GM10266 (cell line): ENCODE results near the gene PRKAA1.
"Not testable (repeated sequence)": the region's sequence is repeated elsewhere in the genome, so short reads cannot be mapped to it uniquely, and the experiment has no call there.

Source experiments
- DNase-seq: peaks from one replicate; pipeline ENCODE4 v3.0.0; 2012; ENCODE audit errors: extremely low spot score
- CTCF ChIP-seq: IDR thresholded peaks from 2 replicates; pipeline ENCODE4 v1.5.1; 2012; ENCODE audit warnings: mild to moderate bottlenecking, low read depth; ENCODE audit not compliant: control insufficient read depth, insufficient read depth; ENCODE audit errors: missing control alignments

Gene PRKAA1

DNA sequence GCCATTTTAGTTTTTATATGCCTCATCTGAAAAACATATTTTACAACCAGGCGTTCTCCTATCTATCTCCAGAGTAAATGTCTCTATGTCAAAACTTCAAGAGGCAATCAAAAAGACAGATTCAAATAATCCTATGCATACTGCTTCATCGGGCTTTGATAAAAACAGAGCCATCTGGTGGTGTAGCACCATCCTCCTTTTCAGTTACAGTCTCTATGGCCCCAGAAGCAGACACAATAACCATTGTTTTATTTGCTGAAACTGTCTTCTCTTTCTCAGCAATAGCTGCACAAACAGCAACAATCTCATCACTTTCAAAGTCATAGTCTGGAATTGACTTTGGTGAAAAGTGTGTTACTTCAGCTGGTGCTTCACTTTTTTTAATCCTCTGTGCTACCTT is 82.2 kb downstream of the PRKAA1 start:
- TF ChIP-seq CTCF, result no peak
- no peak for DNase-seq

DNA sequence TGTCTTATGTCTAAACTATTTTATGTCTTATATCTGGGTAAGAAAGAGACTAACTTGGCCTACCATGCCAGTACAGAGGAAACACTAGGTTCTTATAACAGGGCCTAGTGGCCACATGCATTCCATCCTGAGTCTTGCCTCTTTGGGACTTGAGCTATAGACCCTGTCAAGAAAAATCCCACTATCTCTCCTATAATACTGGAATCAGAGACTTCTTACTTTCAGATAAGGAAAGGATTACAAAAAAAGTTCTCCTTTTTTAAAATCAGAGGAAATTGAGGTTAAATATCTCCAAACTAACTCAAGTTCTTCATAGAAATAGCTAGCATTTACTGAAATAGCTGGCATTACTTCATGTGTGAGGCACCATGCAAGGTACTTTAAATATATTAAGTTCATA is 84.2 kb downstream of the PRKAA1 start:
- no peak for TF ChIP-seq CTCF
- DNase-seq, result no peak

DNA sequence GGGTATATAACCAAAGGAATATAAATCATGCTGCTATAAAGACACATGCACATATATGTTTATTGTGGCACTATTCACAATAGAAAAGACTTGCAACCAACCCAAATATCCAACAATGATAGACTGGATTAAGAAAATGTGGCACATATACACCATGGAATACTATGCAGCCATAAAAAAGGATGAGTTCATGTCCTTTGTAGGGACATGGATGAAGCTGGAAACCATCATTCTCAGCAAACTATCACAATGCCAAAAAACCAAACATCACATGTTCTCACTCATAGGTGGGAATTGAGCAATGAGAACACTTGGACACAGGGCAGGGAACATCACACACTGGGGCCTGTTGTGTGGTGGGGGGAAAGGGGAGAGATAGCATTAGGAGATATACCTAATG is 87.6 kb downstream of the PRKAA1 start:
- not testable (repeated sequence) for DNase-seq
